GM18861 (cell line): ENCODE measurements around the gene LCN10.
A peak's percentile ranks its signal among the peaks of the same experiment; 100 is the strongest.
"Not testable (repeated sequence)": the region's sequence is repeated elsewhere in the genome, so short reads cannot be mapped to it uniquely, and the experiment has no call there.

Experiments used
- ATAC-seq: cut with Tn5 transposase; IDR thresholded peaks from one replicate; pipeline ENCODE4 v1.9.1; 2021; ENCODE audit not compliant: unreplicated experiment

LCN10 gene

DNA sequence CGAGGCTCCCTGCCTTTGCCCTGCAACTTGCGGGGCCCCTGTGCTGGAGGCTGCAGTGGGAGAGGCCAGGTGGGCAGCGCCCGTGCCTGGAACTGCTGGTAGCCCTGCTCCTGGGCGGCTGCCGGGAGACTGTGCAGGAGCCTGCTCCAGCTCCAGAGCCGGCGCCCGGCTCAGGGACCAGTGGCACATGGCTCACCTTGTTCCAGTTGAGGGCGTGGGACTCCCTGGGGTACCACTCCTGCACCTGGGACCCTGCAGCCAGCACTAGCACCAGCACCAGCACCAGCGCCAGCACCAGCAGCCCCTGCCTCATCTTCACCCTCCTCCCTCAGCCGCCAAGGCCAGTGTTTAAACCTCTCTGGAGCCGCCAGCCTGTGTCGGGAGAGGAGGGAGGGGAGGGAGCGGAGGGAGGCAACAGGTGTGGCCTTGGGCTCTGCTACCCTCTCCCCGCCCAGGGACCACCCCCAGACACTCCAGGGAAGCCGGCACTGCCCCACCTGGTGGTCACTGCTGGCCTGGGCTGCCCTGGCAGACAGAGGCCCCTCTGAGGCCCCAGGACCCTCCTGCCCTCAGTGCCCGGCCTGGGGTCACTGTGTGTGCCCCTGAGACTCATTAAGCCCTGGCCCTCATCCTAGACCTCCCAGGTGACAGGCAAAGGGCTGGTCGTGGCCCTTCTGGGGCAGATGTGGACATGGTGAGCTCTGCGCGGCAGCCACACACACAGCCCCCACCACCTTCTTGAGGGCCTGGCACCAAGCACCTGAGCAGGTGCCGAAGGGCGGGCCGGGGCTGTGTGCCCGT, at the start of gene LCN10:
TSS of gene LCN10 (minus strand) at position 350 of the 801 bp plus-strand sequence. CDS start at position 313, 37 bp downstream.
- no peak for ATAC-seq

GRCh38 chr9:136791516-136792276, 49.0 kb upstream of the LCN10 start:
- ATAC-seq, result no peak

DNA sequence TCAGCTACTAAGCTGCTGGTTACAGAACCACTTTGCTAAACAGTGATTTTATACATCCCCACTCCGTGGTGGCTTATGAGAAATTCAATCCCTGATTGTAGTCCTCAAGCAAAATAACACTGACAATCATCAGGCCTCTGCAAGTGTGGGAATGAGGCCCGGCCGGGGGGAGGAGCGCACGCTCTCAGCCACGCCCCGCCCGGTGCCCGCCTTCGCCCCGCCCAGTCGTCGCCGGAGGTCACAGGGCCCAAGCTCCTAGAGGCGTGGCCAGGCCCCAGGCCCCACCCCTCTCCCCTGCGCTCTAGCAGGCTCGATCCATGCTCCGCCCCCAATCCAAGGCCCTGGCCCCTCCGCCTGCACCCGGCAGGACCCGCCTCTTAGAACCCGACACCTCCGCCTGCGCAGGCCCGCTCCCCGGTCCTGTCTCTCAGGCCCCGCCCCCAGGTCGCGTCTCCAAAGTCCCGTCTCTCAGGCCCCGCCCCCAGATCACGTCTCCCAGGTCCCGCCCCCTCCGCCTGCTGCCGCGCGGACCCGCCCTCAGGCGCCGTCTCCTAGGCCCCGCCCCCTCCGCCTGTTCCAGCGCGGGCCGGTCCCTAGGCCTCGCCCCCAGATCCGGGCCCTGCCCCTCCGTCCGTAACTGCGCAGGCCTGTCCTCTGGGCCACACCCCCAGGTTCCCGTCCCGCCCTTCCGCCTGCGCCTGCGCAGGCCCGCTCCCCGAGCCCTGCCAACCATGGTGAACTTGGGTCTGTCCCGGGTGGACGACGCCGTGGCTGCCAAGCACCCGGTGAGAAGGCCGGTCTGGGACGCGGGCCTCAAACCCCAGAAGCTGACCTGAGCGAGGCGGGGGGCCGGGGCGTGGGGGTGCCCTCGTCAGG, 48.1 kb upstream of the LCN10 start, which contains the start of gene TMEM141:
TSS of gene TMEM141 (plus strand) at position 705 of the 876 bp plus-strand sequence. CDS start at position 732, 27 bp downstream.
- ATAC-seq, result peak; percentile 65

- ATAC-seq, result no peak
Observed at GRCh38 chr9:136789523-136789937, 46.8 kb upstream of the LCN10 start.

DNA sequence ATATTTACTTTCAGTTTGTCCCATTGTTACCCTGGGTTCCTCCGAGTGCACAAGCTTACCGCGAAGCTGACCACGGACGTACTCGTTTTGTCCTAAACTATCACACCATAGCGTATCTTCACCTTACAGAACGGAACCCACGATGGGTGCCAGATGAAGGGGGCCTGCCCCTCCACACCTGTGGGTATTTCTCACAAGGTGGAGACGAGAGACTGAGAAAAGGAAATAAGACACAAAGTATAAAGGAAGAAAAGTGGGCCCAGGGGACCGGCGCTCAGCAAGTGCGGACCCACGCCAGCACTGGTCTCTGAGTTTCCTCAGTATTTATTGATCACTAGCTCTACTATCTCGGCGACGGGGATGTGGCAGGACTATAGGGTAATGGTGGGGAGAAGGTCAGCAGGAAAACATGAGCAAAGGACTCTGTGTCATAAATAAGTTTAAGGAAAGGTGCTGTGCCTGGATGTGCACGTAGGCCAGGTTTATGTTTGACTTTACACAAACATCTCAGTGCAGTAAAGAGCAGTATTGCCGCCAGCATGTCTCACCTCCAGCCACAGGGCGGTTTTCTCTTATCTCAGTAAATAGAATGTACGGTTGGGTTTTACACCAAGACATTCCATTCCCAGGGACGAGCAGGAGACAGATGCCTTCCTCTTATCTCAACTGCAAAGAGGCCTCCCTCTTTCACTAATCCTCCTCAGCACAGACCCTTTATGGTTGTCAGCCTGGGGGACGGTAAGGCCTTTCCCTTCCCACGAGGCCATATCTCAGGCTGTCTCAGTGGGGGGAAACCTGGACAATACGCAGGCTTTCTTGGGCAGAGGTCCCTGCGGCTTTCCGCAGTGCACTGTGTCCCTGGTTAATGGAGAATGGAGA, 46.1 kb upstream of the LCN10 start:
- ATAC-seq, result not testable (repeated sequence)

DNA sequence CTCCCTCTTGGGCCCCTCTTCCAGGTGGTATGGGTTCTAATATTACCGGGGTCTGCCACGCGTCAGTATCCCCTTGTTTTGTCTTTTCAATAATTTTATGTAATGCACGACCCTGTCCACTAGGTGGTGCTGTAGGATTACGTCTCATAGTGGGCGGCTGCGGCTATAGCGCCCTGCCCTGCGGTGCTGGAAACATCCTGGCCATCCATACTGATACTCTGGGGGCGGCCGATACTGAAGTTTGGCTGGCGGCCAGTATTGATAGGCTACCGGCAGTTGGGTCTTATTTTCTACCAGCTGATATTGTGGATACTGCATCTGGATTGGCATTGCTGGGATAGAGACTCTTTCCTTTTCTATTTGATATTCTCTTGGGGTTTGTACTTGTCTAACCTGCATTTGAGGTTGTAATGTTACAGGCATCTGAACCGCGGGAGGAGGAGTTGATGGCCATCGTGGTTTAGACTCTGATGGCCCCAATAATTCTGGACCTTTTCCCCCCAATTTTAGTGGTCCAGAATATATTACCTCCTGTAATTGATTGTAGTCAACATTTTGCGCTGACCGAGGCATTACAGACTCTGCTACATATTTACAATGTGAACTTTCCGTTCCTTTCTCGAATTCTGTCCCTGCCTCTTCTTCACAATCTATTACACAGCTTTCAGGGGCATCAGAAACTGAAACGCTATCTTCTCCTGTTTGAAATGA, 45.1 kb upstream of the LCN10 start:
- ATAC-seq, result no peak

DNA sequence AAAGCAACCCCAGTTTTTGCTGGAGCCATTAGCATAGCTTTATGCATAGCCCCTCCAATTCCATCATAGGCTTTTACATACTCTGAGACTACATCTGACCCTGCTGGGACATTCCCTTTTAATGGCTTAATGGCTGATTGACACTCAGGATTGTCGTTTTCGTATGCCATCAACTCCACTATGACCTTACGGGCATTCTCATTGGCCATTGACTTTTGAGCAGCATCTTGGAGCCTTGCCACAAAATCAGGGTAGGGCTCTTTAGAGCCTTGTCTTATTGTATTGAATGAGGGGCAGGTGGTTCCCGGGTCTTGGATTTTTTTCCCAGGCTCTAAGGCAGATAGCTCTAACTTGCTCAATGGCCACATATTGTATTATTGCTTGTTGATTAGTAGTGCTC, 44.2 kb upstream of the LCN10 start:
- not testable (repeated sequence) for ATAC-seq

DNA sequence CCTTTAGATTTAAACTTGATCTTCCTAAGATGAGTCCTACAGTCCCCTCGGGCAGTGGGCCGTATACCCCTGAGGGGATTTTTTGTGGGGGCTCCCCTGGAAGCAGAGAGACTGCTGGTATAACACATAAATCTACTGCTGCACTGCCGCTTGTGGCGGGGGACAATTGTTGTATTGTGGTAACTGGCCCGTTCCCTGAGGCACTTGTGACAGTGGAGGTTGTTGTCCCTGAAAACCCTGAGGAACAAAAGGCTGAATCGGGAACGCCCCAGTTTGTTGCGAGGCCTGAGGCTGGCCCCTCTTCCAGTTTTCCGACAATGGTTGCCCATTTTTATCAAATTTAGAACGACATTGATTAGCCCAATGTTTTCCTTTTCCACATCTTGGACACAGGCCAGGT, 43.7 kb upstream of the LCN10 start:
- no peak for ATAC-seq

DNA sequence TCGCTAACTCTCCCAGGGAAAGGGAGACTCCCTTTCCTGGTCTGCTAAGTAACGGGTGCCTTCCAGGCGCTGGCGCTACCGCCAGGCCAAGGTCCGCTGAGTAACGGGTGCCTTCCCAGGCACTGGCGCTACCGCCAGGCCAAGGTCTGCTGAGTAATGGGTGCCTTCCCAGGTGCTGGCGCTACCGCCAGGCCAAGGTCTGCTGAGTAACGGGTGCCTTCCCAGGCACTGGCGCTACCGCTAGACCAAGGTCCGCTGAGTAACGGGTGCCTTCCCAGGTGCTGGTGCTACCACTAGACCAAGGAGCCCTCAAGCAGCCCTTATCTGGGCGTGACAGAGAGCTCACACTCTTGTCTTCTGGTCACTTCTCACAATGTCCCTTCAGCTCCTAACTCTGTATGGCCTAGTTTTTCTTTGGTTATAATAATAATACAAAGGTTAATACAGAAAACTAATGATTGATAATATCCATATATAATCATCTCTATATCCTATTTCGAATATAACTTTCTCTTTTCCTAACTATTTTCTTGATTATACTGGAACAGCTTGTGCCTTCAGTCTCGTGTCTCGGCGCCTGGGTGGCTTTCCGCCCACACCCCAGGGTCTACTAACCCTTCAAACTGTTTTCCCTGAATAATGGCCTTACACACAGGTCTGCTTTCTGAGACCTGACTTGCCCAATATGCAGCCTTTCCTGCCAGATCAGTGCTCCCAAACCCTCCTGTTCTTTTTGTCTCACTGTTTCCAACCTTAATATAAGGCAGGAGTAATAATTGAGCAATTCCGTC, 43.0 kb upstream of the LCN10 start:
- ATAC-seq, result not testable (repeated sequence)

- ATAC-seq, result no peak
Observed at GRCh38 chr9:136784997-136785361, 42.2 kb upstream of the LCN10 start.

DNA sequence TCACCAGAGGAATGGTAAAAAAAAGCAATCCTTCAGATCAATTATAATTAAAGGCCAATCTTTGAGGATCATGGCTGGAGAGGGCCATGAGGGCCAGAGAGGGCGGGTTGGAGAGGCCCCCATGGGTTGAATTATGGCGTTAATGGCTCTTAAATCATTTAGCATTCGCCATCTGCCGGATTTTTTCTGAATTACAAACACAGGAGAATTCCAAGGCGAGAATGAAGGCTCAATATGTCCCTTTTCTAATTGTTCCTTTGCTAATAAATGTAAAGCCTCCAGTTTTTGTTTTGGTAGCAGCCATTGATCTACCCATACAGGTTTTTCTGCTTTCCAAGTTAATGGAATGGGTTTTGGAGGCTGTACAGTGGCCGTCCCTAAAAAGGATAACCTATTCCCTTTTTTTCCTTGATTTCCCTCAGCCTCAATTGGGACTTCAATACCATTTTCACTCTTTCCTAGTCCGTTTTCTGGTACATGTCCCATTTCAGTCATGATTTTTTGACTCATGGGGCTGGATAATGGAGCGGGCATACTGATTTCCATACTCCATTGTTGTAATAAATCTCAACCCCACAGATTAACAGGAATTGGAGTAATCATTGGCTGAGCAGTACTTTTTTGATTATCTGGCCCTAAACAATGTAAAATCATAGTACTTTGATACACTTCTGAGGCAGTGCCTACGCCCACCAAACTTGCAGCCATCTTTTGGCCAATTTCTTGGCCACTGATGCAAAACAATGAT, 41.7 kb upstream of the LCN10 start:
- ATAC-seq, result no peak

- ATAC-seq, result no peak
Observed at GRCh38 chr9:136782452-136782851, 39.7 kb upstream of the LCN10 start.

DNA sequence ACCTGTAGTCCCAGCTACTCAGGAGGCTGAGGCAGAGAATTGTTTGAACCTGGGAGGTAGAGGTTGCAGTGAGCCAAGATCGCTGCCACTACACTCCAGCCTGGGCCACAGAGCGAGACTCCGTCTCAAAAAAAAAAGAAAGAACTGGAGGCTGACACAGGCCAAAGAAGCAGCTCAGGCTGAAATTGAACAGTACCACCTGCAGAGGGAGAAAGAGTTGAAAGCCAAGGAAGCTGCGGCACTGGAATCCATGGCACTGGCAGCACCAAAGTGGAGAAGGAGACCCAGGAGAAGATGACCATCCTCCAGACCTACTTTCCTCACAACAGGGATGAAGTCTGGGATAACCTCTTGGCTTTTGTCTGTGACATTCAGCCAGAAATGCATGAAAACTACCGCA, 37.1 kb upstream of the LCN10 start:
- ATAC-seq, result no peak

DNA sequence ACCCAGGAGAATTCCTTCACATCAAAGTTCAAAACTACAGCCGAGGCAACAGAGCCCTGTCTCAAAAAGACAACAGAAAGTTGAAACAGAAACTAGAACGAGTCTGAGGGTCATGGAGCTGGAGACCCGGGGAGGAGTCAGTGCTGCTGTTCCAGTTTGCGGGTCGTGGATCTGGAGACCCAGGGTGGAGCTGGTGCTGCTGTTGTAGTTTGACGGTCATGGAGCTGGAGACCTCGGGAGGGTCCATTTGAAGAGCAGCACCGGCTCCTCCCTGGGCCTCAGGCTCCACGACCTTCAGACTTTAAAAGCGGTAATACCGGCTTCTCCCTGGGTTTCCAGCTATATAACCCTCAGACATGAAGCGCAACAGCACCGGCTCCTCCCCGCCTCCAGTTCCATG, 34.6 kb upstream of the LCN10 start:
- no peak for ATAC-seq

DNA sequence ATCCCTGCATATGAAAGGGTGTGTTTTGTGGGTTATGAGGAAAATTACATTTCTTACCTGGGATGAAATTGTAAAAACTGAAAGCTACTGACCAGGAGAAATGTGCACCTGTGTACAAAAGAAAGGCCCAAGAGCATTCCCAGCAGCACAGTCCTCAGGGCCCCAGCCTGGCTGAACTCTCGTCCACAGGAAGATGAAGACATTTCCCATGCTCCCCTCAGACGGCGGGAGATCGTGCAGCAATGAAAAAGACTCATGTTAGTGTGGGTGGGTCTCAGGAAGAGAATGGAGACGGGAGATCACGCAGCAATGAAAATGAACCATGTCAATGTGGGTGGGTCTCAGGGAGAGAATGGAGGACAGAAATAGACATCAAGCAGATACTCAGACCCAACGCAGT, 34.2 kb upstream of the LCN10 start:
- no peak for ATAC-seq

DNA sequence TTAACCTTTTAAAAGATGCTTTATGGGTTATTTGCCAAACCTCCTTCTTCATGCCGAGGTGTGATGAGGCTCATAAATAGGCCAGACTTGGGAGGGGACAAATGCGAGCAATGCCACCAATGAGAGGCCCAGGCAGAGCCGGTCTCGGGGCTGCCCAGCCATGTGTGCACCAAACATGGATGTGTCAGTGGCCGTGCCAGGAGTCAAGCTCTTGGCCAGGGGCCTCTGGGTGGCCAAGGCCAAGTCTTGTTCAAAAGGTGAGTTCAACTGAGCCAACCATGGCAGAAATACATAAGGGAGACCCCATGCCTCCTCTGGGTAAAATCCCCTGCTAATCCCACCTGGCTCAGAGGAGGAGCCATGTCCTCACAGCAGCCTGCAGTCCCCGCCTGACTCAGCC, 32.5 kb upstream of the LCN10 start:
- no peak for ATAC-seq

GRCh38 chr9:136774416-136775045, 31.8 kb upstream of the LCN10 start:
- no peak for ATAC-seq
